ENCODE measurements around the gene TRIM24.
"Not testable (repeated sequence)": the region's sequence is repeated elsewhere in the genome, so short reads cannot be mapped to it uniquely, and the experiment has no call there.

Gene TRIM24

GRCh38 chr7:138460649-138461607 lies 869 bp downstream of the TRIM24 start:
- DNase-seq: peak; percentile 29

GRCh38 chr7:138463291-138463618 lies 3.2 kb downstream of the TRIM24 start:
- not testable (repeated sequence) for DNase-seq

- DNase-seq: no peak
Observed at GRCh38 chr7:138465046-138465445, 5.0 kb downstream of the TRIM24 start.

DNA sequence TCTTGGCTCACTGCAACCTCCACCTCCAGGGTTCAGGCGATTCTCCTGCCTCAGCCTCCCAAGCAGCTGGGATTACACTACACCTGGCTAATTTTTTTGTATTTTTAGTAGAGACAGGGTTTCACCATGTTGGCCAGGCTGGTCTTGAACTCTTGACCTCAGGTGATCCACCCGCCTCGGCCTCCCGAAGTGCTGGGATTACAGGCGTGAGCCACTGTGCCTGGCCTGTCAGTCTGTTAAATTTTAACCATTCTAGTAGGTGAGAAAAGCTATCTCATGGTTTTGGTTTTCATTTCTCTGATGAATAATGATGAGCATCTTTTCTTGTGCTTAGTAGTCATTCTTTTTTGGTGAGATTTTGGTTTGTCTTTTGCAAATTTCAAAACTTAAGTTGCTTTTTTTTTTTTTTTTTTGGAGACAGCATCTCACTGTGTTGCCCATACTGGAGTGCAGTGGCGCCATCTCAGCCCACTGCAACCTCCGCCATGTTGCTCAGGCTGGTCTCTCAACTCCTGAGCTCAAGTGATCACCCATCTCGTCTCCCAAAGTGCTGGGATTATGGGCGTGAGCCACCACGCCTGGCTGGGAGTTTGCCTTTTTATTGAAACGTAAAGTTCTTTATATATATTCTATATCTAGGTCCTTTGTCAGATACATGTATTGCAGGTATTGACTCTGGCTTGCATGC lies 6.2 kb downstream of the TRIM24 start:
- DNase-seq: not testable (repeated sequence)

DNA sequence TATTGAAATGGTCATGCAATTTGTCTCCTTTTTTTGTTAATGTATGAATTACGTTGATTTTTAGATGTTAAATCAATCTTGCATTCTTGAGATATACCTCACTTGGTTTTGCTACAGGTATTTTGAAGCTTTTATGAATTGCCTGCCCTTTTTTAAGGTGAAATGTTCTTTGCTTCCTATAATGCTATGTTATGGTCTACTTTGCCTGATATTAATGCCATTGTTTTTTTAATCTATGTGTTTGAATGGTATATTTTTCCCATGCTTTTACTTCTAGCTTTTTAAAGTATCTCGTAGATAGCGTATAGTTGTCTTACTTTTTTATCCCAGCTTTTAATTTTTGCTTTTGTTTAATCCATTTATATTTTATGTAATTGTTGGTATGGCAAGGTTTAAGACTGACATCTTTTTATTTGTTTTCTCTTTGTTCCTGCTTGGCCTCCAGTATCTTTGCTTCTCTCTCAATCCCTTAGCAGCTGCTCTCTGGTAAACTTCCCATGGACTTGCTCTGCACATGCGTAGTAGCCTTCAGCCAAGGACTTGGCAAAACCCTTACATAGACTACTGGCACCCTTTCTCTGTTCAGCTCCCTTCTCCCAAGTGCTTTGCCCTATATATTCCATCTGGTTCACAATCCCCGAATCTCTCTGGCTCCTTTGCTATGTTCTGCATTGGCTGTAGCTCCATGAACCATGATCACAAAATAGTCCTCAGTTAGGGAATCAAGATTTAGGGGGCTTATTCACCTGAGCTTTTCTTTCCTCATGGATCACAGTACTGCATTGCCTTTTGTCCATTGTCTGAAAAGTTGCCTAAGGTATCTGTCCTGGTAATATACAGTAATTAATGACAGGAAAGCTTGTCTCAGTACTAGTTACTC lies 8.4 kb downstream of the TRIM24 start:
- DNase-seq: no peak

- no peak for DNase-seq
Observed at GRCh38 chr7:138470391-138471157, 10.5 kb downstream of the TRIM24 start.

DNA sequence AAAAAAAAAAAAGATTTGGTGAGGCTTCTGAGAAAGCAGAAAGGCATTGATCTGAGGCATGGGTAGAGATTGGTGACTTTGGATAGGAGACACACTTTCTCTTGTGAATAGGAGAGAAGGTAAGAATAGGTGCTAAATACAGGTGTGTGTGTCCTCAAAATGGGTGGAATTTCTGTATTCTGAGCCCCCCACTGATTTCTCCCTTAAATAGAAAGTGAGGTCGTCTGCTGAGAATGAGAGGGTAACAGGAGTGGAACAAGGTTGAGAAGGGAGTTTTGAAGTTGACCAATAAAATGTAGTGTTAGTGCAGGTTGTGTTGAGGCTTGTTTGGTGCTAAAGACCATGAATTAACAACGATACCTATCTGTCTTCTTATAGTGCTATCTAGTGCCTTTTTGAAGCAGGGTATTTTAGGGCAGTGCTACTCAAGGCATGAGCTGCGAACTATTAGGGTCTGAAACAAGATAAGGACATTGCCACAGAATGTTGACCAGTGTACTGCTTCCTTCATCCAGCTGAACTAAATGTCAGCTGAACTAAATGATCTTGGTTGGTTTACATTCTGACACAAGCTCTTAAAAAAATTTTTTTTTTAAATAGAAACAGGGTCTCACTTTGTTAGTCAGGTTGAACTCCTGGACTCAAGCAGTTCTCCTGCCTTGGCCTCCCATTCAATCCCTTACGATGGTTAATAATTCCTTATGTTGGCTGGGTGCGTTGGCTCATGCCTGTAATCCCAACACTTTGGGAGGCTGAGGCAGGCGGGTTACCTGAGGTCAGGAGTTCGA lies 12.4 kb downstream of the TRIM24 start:
- DNase-seq: no peak

DNA sequence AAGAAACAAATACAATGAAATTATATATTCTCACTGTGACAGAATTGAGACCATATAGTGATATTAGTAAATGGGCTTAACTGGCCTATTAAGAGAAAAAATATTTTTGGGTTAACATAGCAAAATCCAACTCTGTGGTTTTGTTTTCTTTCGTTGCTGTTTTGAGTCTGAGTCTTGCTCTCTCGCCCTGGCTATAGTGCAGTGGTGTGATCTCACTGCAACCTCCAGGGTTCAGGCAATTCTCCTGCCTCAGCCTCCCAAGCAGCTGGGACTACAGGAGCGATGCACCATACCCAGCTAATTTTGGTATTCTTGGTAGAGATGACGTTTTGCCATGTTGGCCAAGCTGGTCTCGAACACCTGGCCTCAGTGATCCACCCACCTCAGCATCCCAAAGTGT lies 15.3 kb downstream of the TRIM24 start:
- no peak for DNase-seq

DNA sequence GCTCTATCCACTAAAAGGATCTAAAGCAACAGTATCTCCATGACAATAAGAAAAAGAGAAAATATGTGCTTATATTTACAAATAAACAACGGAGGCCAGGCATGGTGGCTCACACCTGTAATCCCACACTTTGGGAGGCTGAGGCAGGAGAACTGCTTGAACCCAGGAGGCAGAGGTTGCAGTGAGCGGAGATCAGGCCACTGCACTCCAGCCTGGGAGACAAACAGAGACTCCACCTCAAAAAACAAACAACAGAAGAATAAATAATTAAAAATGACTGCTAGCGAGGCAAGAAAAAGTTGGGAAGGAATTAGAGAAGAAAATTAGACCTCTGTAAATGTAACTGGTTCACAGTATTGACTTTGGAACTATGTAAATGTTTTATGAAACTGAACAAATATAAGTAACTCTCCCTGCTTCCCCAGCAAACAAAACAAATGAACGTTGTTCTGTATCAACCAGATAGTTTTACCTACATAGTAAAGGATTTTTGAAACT lies 17.1 kb downstream of the TRIM24 start:
- no peak for DNase-seq

DNA sequence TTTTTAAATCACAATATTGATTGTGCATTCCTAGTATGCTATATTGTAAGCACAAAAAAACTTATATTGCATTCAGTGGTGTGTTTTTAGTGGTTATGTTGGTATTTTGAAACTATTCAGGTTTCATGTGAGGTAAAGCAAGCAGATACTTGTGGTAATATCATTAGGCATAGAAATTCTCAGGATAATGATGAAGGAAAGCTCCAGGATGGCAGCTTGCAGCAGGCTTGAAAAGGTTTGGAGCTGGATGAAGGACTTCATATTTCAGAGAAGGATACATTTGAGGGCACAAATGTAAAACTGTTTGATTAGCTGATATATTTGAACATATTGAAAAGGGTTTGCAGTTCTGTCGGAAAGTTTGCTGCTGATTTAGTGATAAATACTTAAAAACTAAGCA lies 17.5 kb downstream of the TRIM24 start:
- DNase-seq: no peak

DNA sequence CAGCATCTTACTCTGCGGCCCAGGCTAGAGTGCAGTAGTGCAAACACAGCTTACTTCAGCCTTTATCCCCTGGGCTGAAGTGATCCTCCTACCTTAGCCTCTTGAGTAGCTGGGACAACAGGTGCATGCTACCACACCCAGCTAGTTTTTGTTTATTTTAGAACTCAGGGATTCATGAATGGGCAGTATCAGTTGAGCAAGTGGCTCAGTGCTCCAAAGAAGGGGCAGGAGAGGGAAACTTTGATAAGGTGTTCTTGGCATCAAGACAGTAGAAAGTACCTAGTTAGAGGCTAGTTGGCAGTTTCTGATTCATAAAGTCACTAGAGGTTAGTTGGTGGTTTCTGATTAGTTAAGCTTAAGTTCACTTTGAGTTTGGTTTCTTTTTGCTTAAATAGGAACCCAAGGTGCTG lies 18.4 kb downstream of the TRIM24 start:
- DNase-seq: no peak

DNA sequence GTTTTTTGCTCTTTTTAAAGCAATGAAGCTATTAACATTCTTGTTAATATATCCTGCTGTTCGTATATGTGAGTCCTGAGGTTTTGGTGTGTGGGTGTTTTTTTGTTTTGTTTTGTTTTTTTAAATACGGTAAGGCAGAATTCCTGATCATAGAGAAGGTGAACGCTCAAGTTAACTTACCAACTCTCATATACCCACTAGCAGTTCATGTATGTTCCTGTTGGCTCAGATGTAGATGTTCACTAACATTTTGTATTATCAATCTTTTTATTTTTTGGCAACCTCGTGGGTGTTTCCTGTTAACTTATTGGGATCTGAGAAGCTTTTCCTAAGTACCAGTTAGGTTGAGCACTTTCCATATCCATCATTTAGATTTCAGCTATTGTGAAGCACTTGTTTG lies 20.5 kb downstream of the TRIM24 start:
- no peak for DNase-seq

- DNase-seq: no peak
Observed at GRCh38 chr7:138481447-138482380, 21.7 kb downstream of the TRIM24 start.

DNA sequence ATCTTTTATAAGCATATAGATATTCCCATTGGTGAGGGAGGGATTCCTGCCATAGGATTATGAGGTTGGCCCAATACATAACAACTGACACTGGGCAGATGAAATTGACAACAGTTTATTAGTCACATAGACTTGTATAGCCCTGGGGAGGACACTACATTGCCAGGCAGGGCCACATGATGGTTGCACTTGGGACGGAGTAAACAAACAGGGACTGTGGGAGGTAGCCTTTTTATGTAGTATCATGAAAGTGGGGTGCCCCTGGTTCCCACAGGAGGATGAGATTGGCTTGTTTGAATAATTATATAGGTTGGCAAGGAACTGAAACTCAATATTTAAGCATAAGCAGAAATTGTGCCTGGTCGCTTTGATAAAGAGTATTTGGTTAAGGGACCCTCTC lies 23.5 kb downstream of the TRIM24 start:
- no peak for DNase-seq

DNA sequence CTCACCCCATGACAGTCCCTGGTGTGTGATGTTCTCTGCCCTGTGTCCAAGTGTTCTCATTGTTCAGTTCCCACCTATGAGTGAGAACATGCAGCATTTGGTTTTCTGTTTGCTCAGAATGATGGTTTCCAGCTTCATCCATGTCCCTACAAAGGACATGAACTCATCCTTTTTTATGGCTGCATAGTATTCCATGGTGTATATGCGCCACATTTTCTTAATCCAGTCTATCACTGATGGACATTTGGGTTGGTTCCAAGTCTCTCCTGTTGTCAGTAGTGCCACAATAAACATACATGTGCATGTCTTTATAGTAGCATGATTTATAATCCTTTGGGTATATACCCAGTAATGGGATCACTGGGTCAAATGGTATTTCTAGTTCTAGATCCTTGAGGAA lies 25.4 kb downstream of the TRIM24 start:
- not testable (repeated sequence) for DNase-seq

- not testable (repeated sequence) for DNase-seq
Observed at GRCh38 chr7:138489139-138489538, 29.1 kb downstream of the TRIM24 start.

GRCh38 chr7:138491612-138492386 lies 31.7 kb downstream of the TRIM24 start:
- no peak for DNase-seq

- no peak for DNase-seq
Observed at GRCh38 chr7:138492423-138492822, 32.4 kb downstream of the TRIM24 start.

- no peak for DNase-seq
Observed at GRCh38 chr7:138493535-138493934, 33.5 kb downstream of the TRIM24 start.
